KMS-11 (cell line): ENCODE results near the gene SUPT20HL1.
"Not testable (repeated sequence)": the region's sequence is repeated elsewhere in the genome, so short reads cannot be mapped to it uniquely, and the experiment has no call there.

Experiments used
- H2AFZ ChIP-seq: fragments of 200-600 bp; sonication (generic); 2 replicates; pipeline ENCODE4 v1.6.1; 2016; ENCODE audit warnings: antibody characterized with exemption, mixed run types, low read depth
- H3K27ac ChIP-seq: fragments of 200-600 bp; sonication (generic); 2 replicates; pipeline ENCODE4 v1.6.1; 2016; ENCODE audit warnings: mild to moderate bottlenecking, mixed run types
- H3K27me3 ChIP-seq: fragments of 200-600 bp; sonication (generic); 2 replicates; pipeline ENCODE4 v1.6.1; 2017; ENCODE audit warnings: mild to moderate bottlenecking, low read depth, mixed run types, moderate library complexity; ENCODE audit not compliant: insufficient read depth
- H3K36me3 ChIP-seq: fragments of 200-600 bp; sonication (generic); 2 replicates; pipeline ENCODE4 v1.6.1; 2017; ENCODE audit warnings: mild to moderate bottlenecking, mixed run types; ENCODE audit not compliant: insufficient read depth
- H3K4me1 ChIP-seq: fragments of 200-600 bp; sonication (generic); 2 replicates; pipeline ENCODE4 v1.6.1; 2016; ENCODE audit warnings: mild to moderate bottlenecking, low read depth, mixed run types; ENCODE audit not compliant: poor library complexity, severe bottlenecking
- H3K4me2 ChIP-seq: fragments of 200-600 bp; sonication (generic); 2 replicates; pipeline ENCODE4 v1.7.0; 2016; ENCODE audit warnings: mild to moderate bottlenecking, mixed run types
- H3K4me3 ChIP-seq: fragments of 200-600 bp; sonication (generic); IDR thresholded peaks from 2 replicates; pipeline ENCODE4 v1.6.1; 2017; ENCODE audit warnings: low read depth, low read length, mixed read lengths; ENCODE audit not compliant: insufficient read depth
- H3K79me2 ChIP-seq: fragments of 200-600 bp; sonication (generic); 2 replicates; pipeline ENCODE4 v1.6.1; 2016; ENCODE audit warnings: low read depth, mixed run types; ENCODE audit not compliant: insufficient read depth
- H3K9ac ChIP-seq: fragments of 200-600 bp; sonication (generic); 2 replicates; pipeline ENCODE4 v1.6.1; 2016; ENCODE audit warnings: mild to moderate bottlenecking, mixed run types
- H4K20me1 ChIP-seq: fragments of 200-600 bp; sonication (generic); 2 replicates; pipeline ENCODE4 v1.6.1; 2016; ENCODE audit warnings: mild to moderate bottlenecking, mixed run types; ENCODE audit not compliant: insufficient read depth
- CTCF ChIP-seq: fragments of 200-600 bp; sonication (generic); conservative IDR thresholded peaks from 2 replicates; pipeline ENCODE4 v1.6.1; 2017; ENCODE audit warnings: low read depth, mild to moderate bottlenecking, antibody characterized with exemption, low read length, moderate library complexity, mixed read lengths

Gene SUPT20HL1

GRCh38 chrX:24360272-24360671 is at the start of gene SUPT20HL1:
Gene SUPT20HL1, plus strand, starts transcription at chrX:24360639. Its CDS starts 2,122 bp downstream, at chrX:24362761.
- Histone ChIP-seq H3K4me2 (no peak within 1 kb of the TSS), H3K27ac (no peak within 1 kb of the TSS), H3K4me3 (no peak within 1 kb of the TSS), H3K4me1 (no peaks in the 10 kb centered on the region), H3K36me3 (no peaks in the 10 kb centered on the region), H4K20me1 (no peaks in the 10 kb centered on the region), H3K27me3 (no peaks in the 10 kb centered on the region), H2AFZ (no peak within 1 kb of the TSS), H3K79me2 (no peaks in the 10 kb centered on the region), H3K9ac (no peak within 1 kb of the TSS)
- TF ChIP-seq CTCF, result no peak

DNA sequence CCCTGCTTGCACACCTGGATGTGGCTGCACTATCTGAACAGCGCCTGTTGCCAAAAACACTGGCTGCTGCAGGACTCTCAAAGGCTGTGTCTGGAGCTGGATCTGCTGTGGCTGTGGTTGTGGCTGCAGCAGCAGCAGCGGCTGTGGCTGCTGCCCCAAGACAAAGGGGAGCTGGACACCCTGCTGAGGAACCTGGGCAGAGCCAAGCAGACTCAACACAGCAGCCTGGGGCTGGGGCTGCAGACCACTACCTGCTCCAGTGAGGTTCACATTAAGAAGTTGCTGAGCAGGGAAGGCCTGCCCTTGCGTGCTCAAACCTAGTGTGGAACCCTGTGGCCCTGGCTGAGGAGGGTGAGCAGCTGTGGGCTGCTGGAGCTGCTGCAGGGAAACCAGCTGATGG is 49.5 kb upstream of the SUPT20HL1 start:
- H4K20me1 ChIP-seq, H3K9ac ChIP-seq, H3K4me2 ChIP-seq, H3K27me3 ChIP-seq, H3K79me2 ChIP-seq, H3K4me3 ChIP-seq, H3K27ac ChIP-seq, H2AFZ ChIP-seq, H3K4me1 ChIP-seq, H3K36me3 ChIP-seq: not testable (repeated sequence)

DNA sequence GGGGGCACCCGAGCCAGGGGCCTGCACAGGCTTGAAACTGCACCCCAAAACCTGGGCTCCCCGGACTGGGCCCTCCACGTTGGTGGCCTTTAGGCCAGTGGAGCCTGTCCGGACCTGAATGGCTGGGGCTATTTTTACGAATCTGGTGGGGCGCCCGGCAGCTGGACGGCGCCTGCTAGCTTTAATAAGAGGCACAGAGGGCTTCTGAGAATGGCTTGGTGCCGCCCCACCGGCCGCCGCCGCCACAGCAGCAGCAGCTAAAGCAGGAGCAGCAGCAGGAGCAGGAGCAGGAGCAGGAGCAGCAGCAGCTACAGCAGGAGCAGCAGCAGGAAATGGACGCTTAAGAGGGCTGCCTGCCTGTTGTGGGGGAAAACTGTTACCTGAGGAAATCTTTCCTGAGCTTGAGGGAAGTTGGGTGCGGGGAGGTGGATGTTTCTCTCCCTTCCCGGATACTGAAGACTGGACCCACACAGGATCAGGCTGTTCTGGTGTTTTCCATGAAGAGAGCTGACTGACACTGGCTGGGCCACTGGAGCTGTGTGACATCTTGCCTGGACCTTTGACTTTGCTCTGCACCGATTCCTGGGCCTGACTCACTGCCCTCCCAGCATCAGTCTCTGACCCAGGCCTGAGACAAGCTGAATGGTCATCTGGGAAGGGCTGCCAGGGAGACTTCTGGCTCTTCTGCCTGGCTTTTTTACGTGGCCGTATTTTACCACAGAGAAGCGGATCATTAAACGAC is 48.8 kb upstream of the SUPT20HL1 start:
- not testable (repeated sequence) for H3K9ac ChIP-seq, H3K79me2 ChIP-seq, H3K4me3 ChIP-seq, H3K27ac ChIP-seq, H3K4me2 ChIP-seq, H3K27me3 ChIP-seq, H2AFZ ChIP-seq, H3K36me3 ChIP-seq, H3K4me1 ChIP-seq, H4K20me1 ChIP-seq

GRCh38 chrX:24312249-24312607 is 48.2 kb upstream of the SUPT20HL1 start:
- H3K27ac ChIP-seq, H3K9ac ChIP-seq, H3K4me2 ChIP-seq, H3K4me1 ChIP-seq, H3K27me3 ChIP-seq, H2AFZ ChIP-seq, H3K4me3 ChIP-seq, H4K20me1 ChIP-seq, H3K79me2 ChIP-seq, H3K36me3 ChIP-seq: not testable (repeated sequence)

GRCh38 chrX:24314019-24314635 is 46.3 kb upstream of the SUPT20HL1 start, which contains the start of gene SUPT20HL2:
Gene SUPT20HL2, minus strand, starts transcription at chrX:24314069. Its CDS starts 754 bp downstream, at chrX:24313315.
- H3K4me2 ChIP-seq, result no peak within 1 kb of the TSS
- H3K4me3 ChIP-seq, result no peak within 1 kb of the TSS
- H4K20me1 ChIP-seq, result no peaks in the 10 kb centered on the region
- no peak for TF ChIP-seq CTCF
- H3K27ac ChIP-seq, result no peak within 1 kb of the TSS
- H3K4me1 ChIP-seq, result no peaks in the 10 kb centered on the region
- H2AFZ ChIP-seq, result no peak within 1 kb of the TSS
- H3K9ac ChIP-seq, result no peak within 1 kb of the TSS
- no peaks in the 10 kb centered on the region for H3K27me3 ChIP-seq
- no peaks in the 10 kb centered on the region for H3K79me2 ChIP-seq
- H3K36me3 ChIP-seq, result no peaks in the 10 kb centered on the region

GRCh38 chrX:24316111-24316510 is 44.3 kb upstream of the SUPT20HL1 start:
- no peaks in the 10 kb centered on the region for H3K36me3 ChIP-seq
- no peaks in the 10 kb centered on the region for H4K20me1 ChIP-seq
- H3K27me3 ChIP-seq, result no peaks in the 10 kb centered on the region
- no peak for TF ChIP-seq CTCF
- no peak overlapping the region for H3K4me2 ChIP-seq
- H3K4me1 ChIP-seq, result no peaks in the 10 kb centered on the region
- no peak overlapping the region for H3K4me3 ChIP-seq
- no peaks in the 10 kb centered on the region for H3K79me2 ChIP-seq
- H2AFZ ChIP-seq, result no peak overlapping the region
- H3K27ac ChIP-seq, result no peak overlapping the region
- H3K9ac ChIP-seq, result no peak overlapping the region
